Omental fat pad (tissue), 4 donors: Measurements from ENCODE around the gene C19orf33. TPM values are rescaled to one million over a fixed set of nuclear protein-coding genes. Genes with fewer than 3 reads are reported as not detected.
"Not testable (repeated sequence)": the region's sequence is repeated elsewhere in the genome, so short reads cannot be mapped to it uniquely, and the experiment has no call there.

Source experiments
- ATAC-seq: fragments of 150-250 bp; one replicate; pipeline ENCODE4 v1.9.1; 2016; ENCODE audit warnings: mild to moderate bottlenecking, moderate library complexity; ENCODE audit not compliant: low FRiP score
- DNase-seq: peaks from one replicate; pipeline ENCODE4 v3.0.0-alpha.2; 2019; ENCODE audit warnings: low spot score
- total RNA-seq, 4 donors: library from RNA; depleted of rRNA; stranded (reverse); fragments of >200 nt; gene quantifications; one replicate each; pipeline ENCODE4 v1.1.0, GENCODE V29; 2016
- TF ChIP-seq, protein P1 (sequence below), 3 donors: fragments of 450-650 bp; IDR thresholded peaks; one replicate each; pipeline ENCODE4 v1.5.1; 2016 to 2017; ENCODE audit warnings: antibody characterized with exemption in 3 of 3, mild to moderate bottlenecking in 3 of 3, moderate library complexity in 2 of 3

The C19orf33 gene
- total RNA-seq, result 10 to 100 TPM; 28.8 to 76.9 (median 47.2) TPM

DNA sequence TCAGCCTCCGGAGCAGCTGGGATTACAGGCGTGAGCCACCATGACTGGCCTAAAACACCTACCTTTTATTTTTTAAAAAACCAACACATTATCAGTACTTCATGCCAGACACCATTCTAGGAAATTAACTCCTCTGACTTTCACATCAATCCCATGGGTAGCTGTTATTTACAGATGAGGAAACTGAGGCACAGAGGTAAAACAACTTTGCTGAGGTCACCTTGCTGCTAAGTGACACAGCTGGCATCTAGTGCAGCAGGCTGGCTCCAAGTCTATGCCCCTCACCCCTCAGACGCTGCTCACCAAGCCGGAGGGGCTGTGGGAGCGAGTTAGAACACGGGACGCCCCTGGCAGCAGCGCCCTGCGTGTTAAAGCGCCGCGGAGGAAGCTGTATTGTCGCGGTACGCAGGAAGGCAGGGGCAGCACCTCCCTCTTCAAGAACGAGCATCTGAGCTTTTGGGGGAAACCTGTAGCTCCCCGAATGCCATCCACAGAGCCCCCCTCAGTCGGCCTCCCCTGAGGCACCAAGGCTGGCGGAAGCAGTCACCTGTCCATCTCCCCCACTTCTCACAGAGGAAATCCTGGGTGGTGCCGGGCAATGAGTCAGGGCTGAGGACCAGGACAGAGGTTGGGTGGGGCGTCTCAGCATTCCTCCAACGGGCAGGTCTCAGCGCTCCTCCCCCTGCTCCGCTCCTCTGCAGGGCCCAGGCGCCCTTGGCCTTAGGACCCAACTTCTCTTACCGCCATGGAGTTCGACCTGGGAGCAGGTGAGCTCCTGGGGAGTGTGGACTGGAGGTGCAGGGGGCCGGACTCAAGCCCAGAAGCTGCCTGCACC is at the start of gene C19orf33:
Gene C19orf33, plus strand, starts transcription at position 735 of the 835 bp plus-strand sequence. Its CDS starts 11 bp downstream, at position 746.
- TF ChIP-seq, protein P1, sequence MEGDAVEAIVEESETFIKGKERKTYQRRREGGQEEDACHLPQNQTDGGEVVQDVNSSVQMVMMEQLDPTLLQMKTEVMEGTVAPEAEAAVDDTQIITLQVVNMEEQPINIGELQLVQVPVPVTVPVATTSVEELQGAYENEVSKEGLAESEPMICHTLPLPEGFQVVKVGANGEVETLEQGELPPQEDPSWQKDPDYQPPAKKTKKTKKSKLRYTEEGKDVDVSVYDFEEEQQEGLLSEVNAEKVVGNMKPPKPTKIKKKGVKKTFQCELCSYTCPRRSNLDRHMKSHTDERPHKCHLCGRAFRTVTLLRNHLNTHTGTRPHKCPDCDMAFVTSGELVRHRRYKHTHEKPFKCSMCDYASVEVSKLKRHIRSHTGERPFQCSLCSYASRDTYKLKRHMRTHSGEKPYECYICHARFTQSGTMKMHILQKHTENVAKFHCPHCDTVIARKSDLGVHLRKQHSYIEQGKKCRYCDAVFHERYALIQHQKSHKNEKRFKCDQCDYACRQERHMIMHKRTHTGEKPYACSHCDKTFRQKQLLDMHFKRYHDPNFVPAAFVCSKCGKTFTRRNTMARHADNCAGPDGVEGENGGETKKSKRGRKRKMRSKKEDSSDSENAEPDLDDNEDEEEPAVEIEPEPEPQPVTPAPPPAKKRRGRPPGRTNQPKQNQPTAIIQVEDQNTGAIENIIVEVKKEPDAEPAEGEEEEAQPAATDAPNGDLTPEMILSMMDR (IDR thresholded peaks at IDR 0.05), result no peak
- ATAC-seq (peak; percentile 73), DNase-seq (no peak)

- DNase-seq, result no peak
- ATAC-seq, result peak; percentile 17
- TF ChIP-seq, protein P1 (IDR thresholded peaks at IDR 0.05), result no peak
These were observed 48.6 kb upstream of the C19orf33 start for GRCh38 chr19:38255383-38256014.

GRCh38 chr19:38261942-38262341 is 42.1 kb upstream of the C19orf33 start:
- ATAC-seq, result not testable (repeated sequence)

DNA sequence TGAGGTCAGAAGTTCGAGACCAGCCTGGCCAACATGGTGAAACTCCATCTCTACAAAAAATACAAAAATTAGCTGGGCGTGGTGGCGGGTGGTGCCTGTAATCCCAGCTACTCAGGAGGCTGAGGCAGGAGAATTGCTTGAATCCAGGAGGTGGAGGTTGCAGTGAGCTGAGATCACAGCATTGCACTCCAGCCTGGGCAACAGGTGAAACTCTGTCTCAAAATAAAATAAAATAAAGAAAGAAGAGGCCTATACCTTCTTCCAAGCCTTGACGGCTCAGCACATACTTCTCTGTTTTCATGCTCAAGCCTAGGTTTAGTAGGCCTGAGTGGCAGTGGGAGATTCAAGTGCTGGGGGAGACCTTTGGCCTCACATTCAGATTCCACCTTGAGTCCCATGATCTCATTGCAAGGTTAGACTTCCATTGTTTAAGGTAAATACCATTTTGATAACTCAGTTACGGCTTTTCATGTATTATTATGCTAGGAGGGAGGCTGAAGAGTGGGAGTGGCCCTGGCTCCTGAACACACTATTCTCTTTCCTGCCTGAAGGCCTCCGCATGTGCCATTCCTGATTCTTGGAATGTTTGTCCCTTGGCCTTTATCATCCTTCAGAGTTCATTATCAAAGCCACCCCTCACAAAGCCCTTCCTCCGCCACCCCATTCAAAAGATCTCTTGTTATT is 41.3 kb upstream of the C19orf33 start:
- ATAC-seq (no peak), DNase-seq (no peak)
- TF ChIP-seq, protein P1 (IDR thresholded peaks at IDR 0.05), result no peak

More at GRCh38 chr19:38261942-38262341, 42.1 kb upstream of the C19orf33 start:
- not testable (repeated sequence) for DNase-seq

DNA sequence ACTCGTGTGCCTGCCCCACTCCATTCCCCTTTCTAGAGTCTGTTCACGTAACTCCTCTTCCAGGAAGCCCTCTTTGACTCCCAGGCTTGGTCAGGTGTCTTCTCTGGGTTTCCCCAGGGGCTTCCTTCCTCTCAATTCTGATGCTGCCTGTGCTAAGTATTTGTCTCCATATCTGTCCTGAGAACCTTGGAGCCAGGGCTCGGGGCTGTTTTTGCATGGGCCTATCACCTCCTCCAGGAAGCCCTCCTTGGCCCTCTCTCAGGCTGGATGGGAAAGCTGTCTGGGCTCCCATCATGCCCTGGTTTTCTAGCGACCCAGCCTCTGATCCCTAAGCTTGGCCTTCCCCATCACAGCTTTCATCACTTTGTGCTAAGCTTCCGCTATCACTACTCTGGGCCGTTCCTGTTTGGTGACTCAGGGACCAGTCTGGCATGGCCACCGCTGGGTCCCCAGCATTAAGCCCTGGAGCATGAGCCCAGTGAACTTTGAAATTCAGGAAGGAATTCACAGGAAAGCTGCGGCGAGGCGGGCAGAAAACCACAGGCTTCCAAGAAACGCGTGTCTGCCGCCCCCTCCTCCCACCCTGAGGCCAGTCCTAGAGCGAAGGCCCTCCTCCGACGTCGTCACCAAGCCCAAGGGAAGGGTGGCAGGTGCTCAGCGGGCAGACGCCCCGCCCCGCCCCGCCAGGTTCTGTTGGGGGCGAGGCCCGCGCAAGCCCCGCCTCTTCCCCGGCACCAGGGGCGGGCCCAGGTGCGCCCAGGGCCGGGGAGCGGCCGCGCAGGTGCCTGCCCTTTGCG is 40.2 kb upstream of the C19orf33 start:
- TF ChIP-seq, protein P1 (IDR thresholded peaks at IDR 0.05), result no peak

GRCh38 chr19:38264486-38265212 is 39.4 kb upstream of the C19orf33 start, which contains the start of gene SPINT2:
Gene SPINT2 (plus strand): TSS chr19:38264573. CDS start chr19:38264893, 320 bp downstream.
- DNase-seq (no peak), ATAC-seq (no peak)
- TF ChIP-seq, protein P1 (IDR thresholded peaks at IDR 0.05), result no peak

More for the DNA sequence above, 40.2 kb upstream of the C19orf33 start:
- ATAC-seq, result peak; percentile 48
- DNase-seq, result no peak
